Endodermal cell (in vitro differentiated cells): Measurements from ENCODE around the gene FYTTD1. TPM values are rescaled to one million over a fixed set of nuclear protein-coding genes. Genes with fewer than 3 reads are reported as not detected.

Source experiments
- DNase-seq: peaks from one replicate; pipeline ENCODE4 v3.0.0-alpha.2; 2017
- H3K27ac ChIP-seq: 2 replicates; pipeline ENCODE4 v1.5.1; 2013; ENCODE audit warnings: mild to moderate bottlenecking, low read depth, low read length, moderate library complexity
- H3K27me3 ChIP-seq: 2 replicates; pipeline ENCODE4 v1.6.1; 2013; ENCODE audit warnings: mild to moderate bottlenecking, low read length, moderate library complexity; ENCODE audit not compliant: insufficient read depth, control insufficient read depth, poor library complexity, severe bottlenecking
- H3K36me3 ChIP-seq: 2 replicates; pipeline ENCODE4 v1.7.0; 2013; ENCODE audit warnings: mild to moderate bottlenecking, low read length, moderate library complexity; ENCODE audit not compliant: control insufficient read depth, insufficient read depth
- H3K4me1 ChIP-seq: one replicate; pipeline ENCODE4 v1.7.0; 2013; ENCODE audit warnings: low read length; ENCODE audit not compliant: control insufficient read depth, insufficient read depth
- H3K4me3 ChIP-seq: 2 replicates; pipeline ENCODE4 v1.5.1; 2013; ENCODE audit warnings: mild to moderate bottlenecking, low read length, moderate library complexity
- H3K9ac ChIP-seq: 2 replicates; pipeline ENCODE4 v1.6.1; 2013; ENCODE audit warnings: mild to moderate bottlenecking, low read length, moderate library complexity; ENCODE audit not compliant: poor library complexity, severe bottlenecking; ENCODE audit errors: extremely low read depth
- H3K9me3 ChIP-seq: 2 replicates; pipeline ENCODE4 v1.6.1; 2013; ENCODE audit warnings: mild to moderate bottlenecking, low read length, moderate library complexity; ENCODE audit not compliant: control insufficient read depth
- H3K27ac Mint-ChIP-seq: 2 replicates; pipeline ENCODE4 v1.8.0; 2020; ENCODE audit warnings: mixed read lengths
- H3K27me3 Mint-ChIP-seq: 2 replicates; pipeline ENCODE4 v1.8.0; 2021; ENCODE audit warnings: mild to moderate bottlenecking, mixed read lengths; ENCODE audit not compliant: insufficient read depth
- H3K36me3 Mint-ChIP-seq: 2 replicates; pipeline ENCODE4 v1.8.0; 2020; ENCODE audit warnings: low read depth, mixed read lengths
- H3K4me1 Mint-ChIP-seq: 2 replicates; pipeline ENCODE4 v1.8.0; 2020; ENCODE audit warnings: mixed read lengths
- H3K4me3 Mint-ChIP-seq: 2 replicates; pipeline ENCODE4 v1.8.0; 2020; ENCODE audit warnings: mild to moderate bottlenecking, moderate library complexity, mixed read lengths
- H3K9me3 Mint-ChIP-seq: 2 replicates; pipeline ENCODE4 v1.8.0; 2020; ENCODE audit warnings: mild to moderate bottlenecking, mixed read lengths
- WGBS, 2 experiments: methylation state at CpG; one replicate each; pipeline versions ENCODE4 v1.1.5 to v1.1.7; 2013; ENCODE audit warnings: missing lambda C conversion rate in 2 of 2, mixed read lengths in 1 of 2; ENCODE audit not compliant: insufficient coverage in 1 of 2, insufficient read length in 1 of 2; 5-methylcytosine and 5-hydroxymethylcytosine counted together
- total RNA-seq, 2 donors: library from RNA; stranded (reverse); fragmentation: NEBNext Ultra II Directional in 1 of 2; extraction: Animal tissue kit (Norgen Biotek cat#: 25700) in 1 of 2; gene quantifications; 2 replicates in 1 of 2; 3 replicates in 1 of 2; pipeline ENCODE4 v1.2.1, GENCODE V29; 2021
- TF ChIP-seq, protein P1 (sequence below): fragments of 200-600 bp; sonication (generic); conservative IDR thresholded peaks from 2 replicates; pipeline ENCODE4 v1.5.0; 2021; ENCODE audit warnings: antibody characterized with exemption, mild to moderate bottlenecking

The FYTTD1 gene
- total RNA-seq, 2 donors from 2014 or later = 39.0 to 41.5 TPM

DNA sequence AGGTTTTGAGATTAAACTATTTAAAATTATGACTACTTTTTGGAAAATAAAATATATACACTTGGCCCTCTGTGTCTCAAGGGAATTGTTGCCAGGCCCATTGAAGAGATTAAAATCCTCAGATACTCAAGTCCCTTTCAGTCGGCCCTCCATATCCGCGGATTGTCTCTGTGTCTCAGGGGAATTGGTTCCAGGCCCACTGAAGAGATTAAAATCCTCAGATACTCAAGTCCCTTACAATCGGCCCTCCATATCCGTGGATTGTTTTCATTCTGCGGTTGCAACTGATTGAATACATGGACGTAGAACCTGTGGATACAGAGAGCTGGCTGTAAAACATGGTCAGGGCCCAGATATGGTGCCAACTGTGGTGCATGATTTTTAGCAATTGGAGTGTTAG is 25.6 kb downstream of the FYTTD1 start:
- peaks cover 6% of the 10 kb centered on the region for H3K9me3 Mint-ChIP-seq
- no peaks in the 10 kb centered on the region for H3K27me3 ChIP-seq
- H3K36me3 ChIP-seq = peaks cover 81% of the 10 kb centered on the region
- H3K4me3 Mint-ChIP-seq = no peak overlapping the region
- no peak overlapping the region for H3K27ac ChIP-seq
- H3K9ac ChIP-seq = no peak overlapping the region
- no peaks in the 10 kb centered on the region for H3K4me1 ChIP-seq
- H3K27me3 Mint-ChIP-seq = no peaks in the 10 kb centered on the region
- TF ChIP-seq, protein P1, sequence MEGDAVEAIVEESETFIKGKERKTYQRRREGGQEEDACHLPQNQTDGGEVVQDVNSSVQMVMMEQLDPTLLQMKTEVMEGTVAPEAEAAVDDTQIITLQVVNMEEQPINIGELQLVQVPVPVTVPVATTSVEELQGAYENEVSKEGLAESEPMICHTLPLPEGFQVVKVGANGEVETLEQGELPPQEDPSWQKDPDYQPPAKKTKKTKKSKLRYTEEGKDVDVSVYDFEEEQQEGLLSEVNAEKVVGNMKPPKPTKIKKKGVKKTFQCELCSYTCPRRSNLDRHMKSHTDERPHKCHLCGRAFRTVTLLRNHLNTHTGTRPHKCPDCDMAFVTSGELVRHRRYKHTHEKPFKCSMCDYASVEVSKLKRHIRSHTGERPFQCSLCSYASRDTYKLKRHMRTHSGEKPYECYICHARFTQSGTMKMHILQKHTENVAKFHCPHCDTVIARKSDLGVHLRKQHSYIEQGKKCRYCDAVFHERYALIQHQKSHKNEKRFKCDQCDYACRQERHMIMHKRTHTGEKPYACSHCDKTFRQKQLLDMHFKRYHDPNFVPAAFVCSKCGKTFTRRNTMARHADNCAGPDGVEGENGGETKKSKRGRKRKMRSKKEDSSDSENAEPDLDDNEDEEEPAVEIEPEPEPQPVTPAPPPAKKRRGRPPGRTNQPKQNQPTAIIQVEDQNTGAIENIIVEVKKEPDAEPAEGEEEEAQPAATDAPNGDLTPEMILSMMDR = no peak
- 92 to 94% methylated on average over 7 of the region's 7 CpGs for WGBS, 2 experiments
- peaks cover 6% of the 10 kb centered on the region for H3K9me3 ChIP-seq
- DNase-seq = no peak
- no peak overlapping the region for H3K27ac Mint-ChIP-seq
- no peaks in the 10 kb centered on the region for H3K4me1 Mint-ChIP-seq
- no peak overlapping the region for H3K4me3 ChIP-seq
- H3K36me3 Mint-ChIP-seq = peaks cover 75% of the 10 kb centered on the region

GRCh38 chr3:197782230-197782629 is 32.5 kb downstream of the FYTTD1 start:
- Histone ChIP-seq H3K9ac (no peak overlapping the region), H3K36me3 (peaks cover 53% of the 10 kb centered on the region), H3K27me3 (no peaks in the 10 kb centered on the region), H3K27ac (peak overlapping the region; percentile 25), H3K9me3 (peaks cover 6% of the 10 kb centered on the region), H3K4me3 (no peak overlapping the region), H3K4me1 (no peaks in the 10 kb centered on the region)
- H3K4me3 Mint-ChIP-seq = no peak overlapping the region
- no peak overlapping the region for H3K27ac Mint-ChIP-seq
- peaks cover 37% of the 10 kb centered on the region for H3K36me3 Mint-ChIP-seq
- TF ChIP-seq, protein P1 = no peak
- 84 to 93% methylated on average over 2 to 4 of the region's 4 CpGs for WGBS, 2 experiments
- peaks cover 7% of the 10 kb centered on the region for H3K9me3 Mint-ChIP-seq
- no peaks in the 10 kb centered on the region for H3K4me1 Mint-ChIP-seq
- H3K27me3 Mint-ChIP-seq = no peaks in the 10 kb centered on the region
- DNase-seq = no peak

DNA sequence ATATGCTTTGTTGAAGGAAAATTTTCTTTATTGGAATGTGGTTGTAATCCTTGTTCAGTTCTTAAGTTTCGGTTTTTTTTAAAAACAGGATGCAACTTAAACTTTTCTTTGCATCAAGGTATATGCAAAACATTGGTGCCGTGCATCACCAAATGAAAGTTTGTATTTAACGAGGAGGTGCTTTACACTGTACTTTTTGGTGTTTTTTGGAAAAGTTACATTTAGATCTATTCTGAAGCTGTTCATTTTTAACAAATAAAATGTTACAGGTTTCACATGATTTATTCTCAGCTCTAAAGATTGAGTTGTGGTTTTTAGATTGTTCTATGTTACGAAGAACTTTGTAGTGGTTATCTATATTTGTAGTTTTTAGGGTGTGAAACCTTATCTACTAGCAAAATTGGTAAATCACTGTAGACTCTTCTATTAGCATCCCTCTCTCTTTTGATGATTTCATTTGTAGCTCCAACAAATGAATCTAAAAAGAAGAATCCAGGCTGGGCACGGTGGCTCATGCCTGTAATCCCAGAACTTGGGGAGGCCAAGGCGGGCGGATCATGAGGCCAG is 34.4 kb downstream of the FYTTD1 start:
- Histone ChIP-seq H3K27ac (no peak overlapping the region), H3K36me3 (peaks cover 34% of the 10 kb centered on the region), H3K27me3 (no peaks in the 10 kb centered on the region), H3K9me3 (peaks cover 6% of the 10 kb centered on the region), H3K4me3 (no peak overlapping the region), H3K4me1 (no peaks in the 10 kb centered on the region), H3K9ac (no peak overlapping the region)
- peaks cover 7% of the 10 kb centered on the region for H3K9me3 Mint-ChIP-seq
- WGBS, 2 experiments = 97 to 98% methylated on average over 5 to 7 of the region's 7 CpGs
- DNase-seq = no peak
- H3K27me3 Mint-ChIP-seq = no peaks in the 10 kb centered on the region
- no peak overlapping the region for H3K4me3 Mint-ChIP-seq
- TF ChIP-seq, protein P1 = no peak
- H3K27ac Mint-ChIP-seq = no peak overlapping the region
- no peaks in the 10 kb centered on the region for H3K4me1 Mint-ChIP-seq
- peaks cover 21% of the 10 kb centered on the region for H3K36me3 Mint-ChIP-seq
